Panc1 (cell line): ENCODE results near the gene UBL5. TPM values are rescaled to one million over a fixed set of nuclear protein-coding genes. Genes with fewer than 3 reads are reported as not detected.
A peak's percentile ranks its signal among the peaks of the same experiment; 100 is the strongest.
"Not testable (repeated sequence)": the region's sequence is repeated elsewhere in the genome, so short reads cannot be mapped to it uniquely, and the experiment has no call there.

Experiments used
- ATAC-seq: fragments of 200-7000 bp; cut with Tn5 transposase; 2 replicates; pipeline ENCODE4 v1.9.1; 2020; ENCODE audit warnings: mild to moderate bottlenecking, moderate library complexity
- BruUV-seq: library from RNA; stranded (reverse); fragments of 400-500 nt; replicated peaks from 2 replicates; lab custom pipeline; 2021; lab: Mats Ljungman, UMichigan
- CTCF ChIA-PET: fragments of 300-600 bp; sonication (Branson Sonifier 250); formaldehyde crosslinking; loops from one replicate; lab custom pipeline; 2022; ENCODE audit warnings: antibody characterized with exemption; lab: Charles Lee
- POLR2A ChIA-PET: fragments of 300-600 bp; sonication (Branson Sonifier 250); formaldehyde crosslinking; loops from one replicate; lab custom pipeline; 2022; ENCODE audit warnings: antibody characterized with exemption; lab: Charles Lee
- DNase-seq: peaks from one replicate; pipeline ENCODE4 v3.0.0-alpha.2; 2010; ENCODE audit warnings: low read depth, low spot score
- H3K27ac ChIP-seq: 2 replicates; pipeline ENCODE4 v1.5.1; 2011; ENCODE audit warnings: mild to moderate bottlenecking, low read length, inconsistent platforms
- H3K27me3 ChIP-seq: fragments of 200-500 bp; sonication (Bioruptor generic); 2 replicates; pipeline ENCODE4 v1.6.0; 2014; ENCODE audit warnings: low read length, inconsistent platforms; ENCODE audit not compliant: control insufficient read depth, insufficient read depth
- H3K36me3 ChIP-seq: fragments of 200-500 bp; sonication (Bioruptor generic); 2 replicates; pipeline ENCODE4 v1.5.1; 2014; ENCODE audit warnings: inconsistent platforms, mild to moderate bottlenecking, low read length, moderate library complexity; ENCODE audit not compliant: control insufficient read depth, insufficient read depth
- H3K4me1 ChIP-seq: 2 replicates; pipeline ENCODE4 v1.5.1; 2011; ENCODE audit warnings: inconsistent platforms, mild to moderate bottlenecking, low read length, moderate library complexity; ENCODE audit not compliant: control insufficient read depth, insufficient read depth
- H3K4me3 ChIP-seq, 2 experiments: 2 replicates each; pipeline ENCODE4 v1.5.1; 2011 to 2012; ENCODE audit warnings: low read depth in 2 of 2, low read length in 2 of 2, mild to moderate bottlenecking in 2 of 2, inconsistent platforms in 1 of 2, moderate library complexity in 1 of 2
- H3K9me3 ChIP-seq: fragments of 200-500 bp; sonication (Bioruptor generic); 2 replicates; pipeline ENCODE4 v1.5.1; 2014; ENCODE audit warnings: low read depth, mild to moderate bottlenecking, inconsistent platforms, low read length, moderate library complexity; ENCODE audit not compliant: control insufficient read depth, insufficient read depth
- POLR2AphosphoS5 ChIP-seq: IDR thresholded peaks from 2 replicates; pipeline ENCODE4 v1.6.1; 2012; ENCODE audit warnings: mild to moderate bottlenecking, low read depth, low read length, moderate library complexity
- SIN3A ChIP-seq: IDR thresholded peaks from 2 replicates; pipeline ENCODE4 v1.6.1; 2012; ENCODE audit warnings: low read depth, mild to moderate bottlenecking, low read length, moderate library complexity, borderline replicate concordance; ENCODE audit not compliant: insufficient read depth
- TCF7L2 ChIP-seq: IDR thresholded peaks from 2 replicates; pipeline ENCODE4 v1.6.1; 2011; ENCODE audit warnings: mild to moderate bottlenecking, low read depth, low read length, inconsistent platforms
- in situ Hi-C: cut with HindIII; loops from 2 replicates; pipeline ENCODE4 v1.10.0; 2016; ENCODE audit warnings: low sequenced_read_pairs, low pct_unique_long_range_greater_than_20kb
- intact Hi-C: fragments of 100-400 bp; cut with micrococcal nuclease; formaldehyde crosslinking; loops from one replicate; pipeline ENCODE4 v1.10.0; 2022; ENCODE audit not compliant: unreplicated experiment
- total RNA-seq: library from RNA; stranded (reverse); gene quantifications from one replicate; pipeline ENCODE4 v1.2.1, GENCODE V29; 2021; ENCODE audit not compliant: unreplicated experiment
- TF ChIP-seq, protein P1 (sequence below): fragments of 450-650 bp; IDR thresholded peaks from 2 replicates; pipeline ENCODE4 v1.5.1; 2017; ENCODE audit warnings: mild to moderate bottlenecking
- TF ChIP-seq, protein P2 (sequence below), 2 experiments: IDR thresholded peaks; 2 replicates each; pipeline ENCODE4 v1.6.1; 2011 to 2012; ENCODE audit warnings: low read depth in 2 of 2, control low read depth in 1 of 2, low read length in 1 of 2, mild to moderate bottlenecking in 1 of 2, moderate library complexity in 1 of 2; ENCODE audit not compliant: insufficient read depth in 1 of 2

Gene UBL5
- total RNA-seq, 1 experiment from 2014 or later = 379 TPM

DNA sequence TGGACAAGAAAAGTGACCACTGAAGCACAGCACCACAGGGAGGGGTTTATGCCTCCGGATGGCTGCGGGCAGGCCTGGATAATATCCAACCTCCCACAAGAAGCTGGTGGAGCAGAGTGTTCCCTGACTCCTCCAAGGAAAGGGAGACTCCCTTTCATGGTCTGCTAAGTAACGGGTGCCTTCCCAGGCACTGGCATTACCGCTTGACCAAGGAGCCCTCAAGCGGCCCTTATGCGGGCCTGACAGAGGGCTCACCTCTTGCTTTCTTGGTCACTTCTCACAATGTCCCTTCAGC is 36.7 kb upstream of the UBL5 start:
- H3K27me3 ChIP-seq, H3K4me1 ChIP-seq, ATAC-seq, POLR2A ChIA-PET, H3K27ac ChIP-seq, H3K9me3 ChIP-seq, H3K36me3 ChIP-seq, in situ Hi-C loops, DNase-seq, BruUV-seq: not testable (repeated sequence)
- intact Hi-C loops = loop anchor here (10.0 kb wide), 1 partner anchor 206 kb away; the partner anchor contains the start of gene ZNF121
- H3K4me3 ChIP-seq = peak overlapping the region; percentile 30 to 42
- CTCF ChIA-PET = interaction anchor here (0.6 to 0.7 kb wide), 3 partner anchors 234 to 347 kb away, joined by 4 to 12 read pairs (median 8); no protein-coding TSS in a partner anchor

DNA sequence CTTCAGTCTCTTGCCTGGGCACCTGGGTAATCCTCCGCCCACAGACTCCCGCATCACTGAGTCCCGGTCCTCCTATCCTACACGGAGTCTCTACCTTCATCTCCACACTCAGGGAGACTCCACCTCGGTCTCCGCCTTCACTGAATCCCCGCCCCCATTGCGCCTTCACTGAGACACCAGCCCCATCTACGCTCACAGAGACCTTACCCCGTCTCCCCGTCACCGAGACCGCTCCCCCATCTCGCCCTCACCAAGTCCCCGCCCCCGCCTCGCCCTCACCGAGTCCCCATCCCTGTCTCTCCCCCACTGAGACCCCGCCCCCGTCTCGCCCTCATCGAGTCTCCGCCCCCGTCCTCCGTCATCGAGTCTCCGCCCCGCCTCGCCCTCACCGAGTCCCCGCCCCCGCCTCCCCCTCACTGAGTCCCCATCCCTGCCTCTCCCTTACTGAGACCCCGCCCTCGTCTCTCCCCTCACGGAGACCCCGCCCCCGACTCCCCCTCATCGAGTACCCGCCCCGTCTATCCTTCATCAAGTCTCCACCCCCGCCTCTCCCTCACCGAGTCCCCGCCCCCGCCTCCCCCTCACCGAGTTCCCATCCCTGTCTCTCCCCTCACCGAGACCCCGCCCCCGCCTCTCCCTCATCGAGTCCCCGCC is 36.0 kb upstream of the UBL5 start:
- H3K27ac ChIP-seq = no peak overlapping the region
- in situ Hi-C loops (no loop called here), intact Hi-C loops (loop anchor here (10.0 kb wide), 1 partner anchor 207 kb away; the partner anchor contains the start of gene ZNF121)
- peak overlapping the region; percentile 47 to 56 for H3K4me3 ChIP-seq
- ChIA-PET POLR2A (no interaction called here), CTCF (no interaction called here)
- TF ChIP-seq, protein P1, sequence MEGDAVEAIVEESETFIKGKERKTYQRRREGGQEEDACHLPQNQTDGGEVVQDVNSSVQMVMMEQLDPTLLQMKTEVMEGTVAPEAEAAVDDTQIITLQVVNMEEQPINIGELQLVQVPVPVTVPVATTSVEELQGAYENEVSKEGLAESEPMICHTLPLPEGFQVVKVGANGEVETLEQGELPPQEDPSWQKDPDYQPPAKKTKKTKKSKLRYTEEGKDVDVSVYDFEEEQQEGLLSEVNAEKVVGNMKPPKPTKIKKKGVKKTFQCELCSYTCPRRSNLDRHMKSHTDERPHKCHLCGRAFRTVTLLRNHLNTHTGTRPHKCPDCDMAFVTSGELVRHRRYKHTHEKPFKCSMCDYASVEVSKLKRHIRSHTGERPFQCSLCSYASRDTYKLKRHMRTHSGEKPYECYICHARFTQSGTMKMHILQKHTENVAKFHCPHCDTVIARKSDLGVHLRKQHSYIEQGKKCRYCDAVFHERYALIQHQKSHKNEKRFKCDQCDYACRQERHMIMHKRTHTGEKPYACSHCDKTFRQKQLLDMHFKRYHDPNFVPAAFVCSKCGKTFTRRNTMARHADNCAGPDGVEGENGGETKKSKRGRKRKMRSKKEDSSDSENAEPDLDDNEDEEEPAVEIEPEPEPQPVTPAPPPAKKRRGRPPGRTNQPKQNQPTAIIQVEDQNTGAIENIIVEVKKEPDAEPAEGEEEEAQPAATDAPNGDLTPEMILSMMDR = no peak
- TF ChIP-seq TCF7L2 (no peak), SIN3A (no peak), POLR2AphosphoS5 (no peak)
- TF ChIP-seq, protein P2, sequence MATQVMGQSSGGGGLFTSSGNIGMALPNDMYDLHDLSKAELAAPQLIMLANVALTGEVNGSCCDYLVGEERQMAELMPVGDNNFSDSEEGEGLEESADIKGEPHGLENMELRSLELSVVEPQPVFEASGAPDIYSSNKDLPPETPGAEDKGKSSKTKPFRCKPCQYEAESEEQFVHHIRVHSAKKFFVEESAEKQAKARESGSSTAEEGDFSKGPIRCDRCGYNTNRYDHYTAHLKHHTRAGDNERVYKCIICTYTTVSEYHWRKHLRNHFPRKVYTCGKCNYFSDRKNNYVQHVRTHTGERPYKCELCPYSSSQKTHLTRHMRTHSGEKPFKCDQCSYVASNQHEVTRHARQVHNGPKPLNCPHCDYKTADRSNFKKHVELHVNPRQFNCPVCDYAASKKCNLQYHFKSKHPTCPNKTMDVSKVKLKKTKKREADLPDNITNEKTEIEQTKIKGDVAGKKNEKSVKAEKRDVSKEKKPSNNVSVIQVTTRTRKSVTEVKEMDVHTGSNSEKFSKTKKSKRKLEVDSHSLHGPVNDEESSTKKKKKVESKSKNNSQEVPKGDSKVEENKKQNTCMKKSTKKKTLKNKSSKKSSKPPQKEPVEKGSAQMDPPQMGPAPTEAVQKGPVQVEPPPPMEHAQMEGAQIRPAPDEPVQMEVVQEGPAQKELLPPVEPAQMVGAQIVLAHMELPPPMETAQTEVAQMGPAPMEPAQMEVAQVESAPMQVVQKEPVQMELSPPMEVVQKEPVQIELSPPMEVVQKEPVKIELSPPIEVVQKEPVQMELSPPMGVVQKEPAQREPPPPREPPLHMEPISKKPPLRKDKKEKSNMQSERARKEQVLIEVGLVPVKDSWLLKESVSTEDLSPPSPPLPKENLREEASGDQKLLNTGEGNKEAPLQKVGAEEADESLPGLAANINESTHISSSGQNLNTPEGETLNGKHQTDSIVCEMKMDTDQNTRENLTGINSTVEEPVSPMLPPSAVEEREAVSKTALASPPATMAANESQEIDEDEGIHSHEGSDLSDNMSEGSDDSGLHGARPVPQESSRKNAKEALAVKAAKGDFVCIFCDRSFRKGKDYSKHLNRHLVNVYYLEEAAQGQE (IDR thresholded peaks at IDR 0.05; ENCODE audit: insufficient read depth in 1 of 2, low read depth in 2 of 2, low read length in 1 of 2) = no peak
- ATAC-seq (peak; percentile 83), DNase-seq (peak; percentile 36)
- H3K36me3 ChIP-seq = no peaks in the 10 kb centered on the region
- H3K9me3 ChIP-seq = no peaks in the 10 kb centered on the region
- no peaks in the 10 kb centered on the region for H3K27me3 ChIP-seq
- no TSS peak for BruUV-seq
- no peaks in the 10 kb centered on the region; the same call in 1 of the 2 replicates for H3K4me1 ChIP-seq
